ENCODE results near the gene ARHGAP8. TPM values are rescaled to one million over a fixed set of nuclear protein-coding genes. Genes with fewer than 3 reads are reported as not detected.
"Not testable (repeated sequence)": the region's sequence is repeated elsewhere in the genome, so short reads cannot be mapped to it uniquely, and the experiment has no call there.

The ARHGAP8 gene
- total RNA-seq, 1 donor from 2014 or later: 5.3 TPM

- DNase-seq (ENCODE audit: low spot score): no peak
Observed at GRCh38 chr22:44825310-44826150, 73.2 kb downstream of the ARHGAP8 start.

DNA sequence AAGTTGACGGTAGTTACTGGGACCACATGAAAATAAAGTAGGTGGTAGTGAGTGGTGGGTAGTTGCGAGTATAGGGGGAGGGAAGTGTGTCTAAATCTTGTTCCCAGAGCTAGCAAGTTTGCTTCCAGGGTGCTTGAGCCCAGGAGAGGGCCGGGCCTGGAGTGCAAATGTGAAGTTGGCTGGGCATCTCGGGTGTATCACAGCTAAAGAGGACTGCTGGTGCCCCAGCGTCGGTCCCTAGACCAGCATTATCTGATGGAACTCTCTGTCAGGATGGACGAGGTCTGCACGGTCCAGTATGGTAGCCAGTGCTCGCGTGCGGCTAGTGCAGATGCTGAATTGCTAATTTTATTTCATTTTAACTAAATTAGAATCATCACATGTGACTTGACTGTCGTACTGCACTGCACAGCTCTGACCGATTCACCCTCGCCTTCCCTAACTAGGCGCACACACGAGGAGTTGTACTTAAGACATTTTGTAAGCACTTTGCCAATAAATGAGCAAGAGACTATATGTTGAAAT is 75.4 kb downstream of the ARHGAP8 start:
- DNase-seq (ENCODE audit: low spot score): no peak

GRCh38 chr22:44828193-44828592 is 75.8 kb downstream of the ARHGAP8 start:
- DNase-seq (ENCODE audit: low spot score): no peak

DNA sequence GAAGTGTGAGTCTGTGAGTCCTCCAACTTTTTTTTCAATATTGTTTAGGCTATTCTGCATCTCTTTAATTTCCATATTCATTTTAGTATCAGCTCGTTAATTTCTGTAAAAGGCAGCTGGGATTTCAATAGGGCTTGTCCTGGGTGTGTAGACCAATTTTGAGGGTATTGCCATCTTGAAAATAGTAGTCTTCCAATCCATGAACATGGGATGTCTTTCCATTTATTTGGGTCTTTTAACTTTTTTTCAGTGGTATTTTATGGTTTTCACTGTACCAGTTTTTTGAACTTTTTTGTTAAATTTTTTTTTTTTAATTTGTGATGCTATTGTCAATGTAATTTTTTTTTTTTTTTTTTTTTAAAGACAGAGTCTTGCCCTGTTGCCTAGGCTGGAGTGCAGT is 79.5 kb downstream of the ARHGAP8 start:
- no peak for DNase-seq (ENCODE audit: low spot score)

- no peak for DNase-seq (ENCODE audit: low spot score)
Observed at GRCh38 chr22:44834065-44834464, 81.7 kb downstream of the ARHGAP8 start.

DNA sequence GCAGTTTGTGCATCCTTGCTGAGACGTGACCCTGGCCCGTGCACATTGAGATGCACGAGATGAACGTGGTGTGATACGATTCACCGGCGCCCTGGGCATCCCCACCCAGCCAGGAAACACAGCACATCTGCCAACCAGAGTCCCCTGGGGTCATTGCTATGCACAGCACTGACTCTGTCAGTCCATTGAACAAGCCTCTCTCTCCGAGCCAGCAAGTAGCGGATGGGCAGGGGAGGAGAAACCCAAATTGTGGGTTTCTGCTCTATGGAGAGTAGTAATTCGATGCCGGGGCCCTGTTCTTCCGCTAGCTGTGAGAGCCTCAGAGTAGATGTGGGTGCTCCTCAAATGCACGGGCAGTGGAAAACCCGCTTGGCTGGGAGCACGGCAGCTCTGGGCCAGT is 85.1 kb downstream of the ARHGAP8 start:
- DNase-seq (ENCODE audit: low spot score): no peak

- DNase-seq (ENCODE audit: low spot score): no peak
Observed at GRCh38 chr22:44838316-44839016, 86.1 kb downstream of the ARHGAP8 start.

DNA sequence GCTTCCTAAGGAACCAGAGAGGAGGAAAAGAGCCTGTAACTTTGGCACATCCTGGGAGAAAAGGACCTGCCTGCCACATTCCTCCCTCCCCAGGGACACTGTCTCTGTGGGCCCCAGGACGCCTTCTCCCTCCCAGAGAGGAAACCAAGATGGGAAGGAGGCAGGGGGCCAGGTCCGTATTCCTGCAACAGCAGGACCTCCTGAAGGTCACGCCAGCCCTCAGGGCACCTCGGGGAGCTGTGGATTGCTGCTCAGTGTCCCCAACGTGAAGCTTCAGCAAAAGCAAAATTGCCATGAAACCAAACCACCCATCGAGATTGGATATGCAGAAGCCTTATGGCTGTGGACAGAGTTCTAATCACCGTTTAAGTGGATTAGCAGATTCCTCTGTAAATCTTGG is 86.7 kb downstream of the ARHGAP8 start:
- no peak for DNase-seq (ENCODE audit: low spot score)

DNA sequence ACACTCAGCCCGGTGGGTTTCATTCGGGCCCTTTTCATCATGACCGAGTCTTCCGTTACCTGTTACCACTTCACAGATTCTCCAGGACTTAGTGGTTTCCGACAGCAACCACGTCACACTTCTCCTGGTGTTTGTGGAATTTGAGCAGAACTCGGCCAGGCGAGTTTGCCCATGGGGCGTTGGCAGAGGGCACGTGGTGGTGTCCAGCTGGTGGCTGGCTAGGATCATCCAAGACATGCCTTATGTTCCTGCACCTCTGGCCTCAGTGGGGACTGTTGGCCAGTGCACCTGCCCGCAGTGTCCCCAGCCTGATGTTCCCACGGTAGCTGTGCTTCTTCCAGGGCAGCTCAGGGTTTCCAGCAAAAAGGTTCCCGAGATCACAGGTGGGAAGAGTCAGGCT is 87.3 kb downstream of the ARHGAP8 start:
- no peak for DNase-seq (ENCODE audit: low spot score)

GRCh38 chr22:44840611-44841322 is 88.4 kb downstream of the ARHGAP8 start:
- DNase-seq (ENCODE audit: low spot score): no peak

- DNase-seq (ENCODE audit: low spot score): no peak
Observed at GRCh38 chr22:44842417-44842816, 90.0 kb downstream of the ARHGAP8 start.

GRCh38 chr22:44845191-44845590 is 92.8 kb downstream of the ARHGAP8 start:
- no peak for DNase-seq (ENCODE audit: low spot score)

DNA sequence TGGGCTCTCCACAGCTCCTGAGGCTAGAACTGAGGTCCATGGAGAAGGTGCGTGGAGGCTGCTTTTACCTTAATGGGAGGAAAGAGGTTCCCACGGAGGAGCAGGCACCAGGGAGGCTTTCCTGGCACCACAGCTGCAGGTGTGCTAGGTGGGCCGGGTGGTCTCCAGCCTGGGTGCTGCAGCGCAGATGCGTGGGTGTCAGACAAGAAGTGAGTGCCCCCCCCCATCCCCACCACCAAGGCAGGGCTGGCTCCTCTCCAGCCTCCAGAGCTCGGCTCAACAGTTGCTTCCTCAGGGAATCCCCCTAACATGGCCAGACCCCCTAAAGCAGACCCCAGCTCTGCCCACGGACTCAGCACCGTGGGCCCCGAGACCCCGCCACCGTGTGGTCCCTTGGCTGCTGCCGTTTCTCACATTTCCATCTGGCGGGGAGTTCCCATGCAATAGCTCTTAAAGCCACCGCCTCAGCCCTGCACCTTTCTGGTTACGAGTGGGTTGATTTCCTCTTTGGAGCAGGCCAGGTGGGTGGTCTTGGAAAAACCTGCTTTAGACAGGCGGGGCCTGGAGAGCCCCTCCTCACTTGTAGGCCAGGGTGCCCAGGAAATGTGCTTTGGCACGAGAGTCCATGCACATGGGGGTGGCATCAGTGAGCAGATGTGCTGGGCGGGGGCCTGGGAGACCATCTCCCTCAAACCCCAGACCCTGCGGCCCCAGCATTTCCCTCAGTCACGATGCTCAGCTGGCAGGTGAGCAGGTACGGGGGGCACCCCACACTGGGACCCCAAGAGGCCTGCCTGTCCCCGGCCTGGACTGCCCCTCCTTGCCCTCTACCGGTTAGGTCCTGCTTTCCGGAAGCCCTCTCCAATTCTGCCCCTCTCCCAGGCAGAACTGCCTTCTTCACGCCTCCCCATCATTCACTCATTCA is 93.7 kb downstream of the ARHGAP8 start:
- no peak for DNase-seq (ENCODE audit: low spot score)

GRCh38 chr22:44846726-44847275 is 94.4 kb downstream of the ARHGAP8 start:
- DNase-seq (ENCODE audit: low spot score): no peak

DNA sequence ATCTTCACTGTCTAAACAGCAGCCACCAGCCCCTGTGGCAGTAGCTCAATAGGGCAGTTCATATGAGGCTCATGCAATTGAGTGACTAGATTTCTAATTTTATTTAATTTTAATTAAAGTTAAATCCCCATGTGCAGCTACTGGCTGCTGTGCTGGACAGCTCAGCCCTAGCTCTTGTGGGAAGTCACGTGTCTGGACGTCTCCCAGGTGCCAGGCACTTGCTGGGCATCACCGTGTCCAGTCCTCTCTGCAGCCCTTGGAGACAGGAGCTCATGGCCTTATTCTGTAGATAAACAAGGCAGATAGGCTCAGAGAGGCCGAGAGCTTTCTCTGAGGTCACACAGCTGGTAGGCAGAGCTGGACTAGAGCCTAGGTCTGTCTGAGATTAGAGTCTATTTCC is 95.0 kb downstream of the ARHGAP8 start:
- no peak for DNase-seq (ENCODE audit: low spot score)

- no peak for DNase-seq (ENCODE audit: low spot score)
Observed at GRCh38 chr22:44847892-44848291, 95.5 kb downstream of the ARHGAP8 start.

DNA sequence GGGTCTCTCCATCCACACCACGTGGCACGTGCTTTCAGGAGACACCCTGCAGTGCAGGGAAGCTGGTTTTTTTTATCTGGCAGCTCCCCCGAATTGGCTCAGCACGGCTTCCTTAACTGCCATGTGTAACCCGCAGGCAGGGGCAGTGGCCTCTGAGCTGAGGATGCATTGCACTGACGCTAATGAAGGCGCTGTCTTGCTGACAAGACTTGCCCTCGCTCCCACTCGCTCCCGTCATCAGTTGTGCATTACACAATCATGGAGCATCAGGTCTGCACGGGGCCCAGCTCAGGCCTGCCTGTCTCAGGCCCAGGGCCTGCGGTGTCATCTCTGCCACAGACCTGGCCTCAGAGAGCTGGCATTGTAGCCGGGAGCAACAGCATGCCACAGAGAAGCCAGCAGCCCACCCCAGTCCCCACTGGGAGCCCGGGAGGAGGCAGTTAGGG is 95.9 kb downstream of the ARHGAP8 start:
- no peak for DNase-seq (ENCODE audit: low spot score)

DNA sequence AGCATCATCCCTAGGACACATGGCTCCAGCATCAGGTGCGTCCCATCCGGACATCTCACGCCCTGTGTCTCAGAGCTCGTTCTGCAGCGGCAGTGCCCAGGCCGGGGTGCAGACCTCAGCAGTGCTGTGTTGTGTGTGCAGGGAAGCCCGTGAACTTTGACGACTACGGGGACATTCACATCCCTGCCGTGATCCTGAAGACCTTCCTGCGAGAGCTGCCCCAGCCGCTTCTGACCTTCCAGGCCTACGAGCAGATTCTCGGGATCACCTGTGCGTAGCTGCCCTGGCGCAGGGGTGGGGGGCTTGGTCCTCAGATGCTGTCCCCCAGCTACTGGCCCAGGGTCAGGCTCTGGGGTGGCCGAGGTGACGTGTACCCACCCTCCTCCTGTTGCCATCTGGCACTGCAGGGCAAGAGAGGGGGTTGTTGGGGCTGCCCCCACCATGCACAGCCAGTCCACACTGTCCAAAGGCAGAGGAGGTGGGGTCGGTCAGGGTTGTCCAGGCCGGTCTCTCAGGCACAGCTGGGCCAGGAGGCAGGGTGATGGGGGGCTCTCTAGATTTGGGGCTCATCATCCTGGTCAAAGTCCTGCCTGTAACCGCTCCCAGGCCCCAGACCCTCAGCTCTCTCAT is 96.5 kb downstream of the ARHGAP8 start:
- no peak for DNase-seq (ENCODE audit: low spot score)

DNA sequence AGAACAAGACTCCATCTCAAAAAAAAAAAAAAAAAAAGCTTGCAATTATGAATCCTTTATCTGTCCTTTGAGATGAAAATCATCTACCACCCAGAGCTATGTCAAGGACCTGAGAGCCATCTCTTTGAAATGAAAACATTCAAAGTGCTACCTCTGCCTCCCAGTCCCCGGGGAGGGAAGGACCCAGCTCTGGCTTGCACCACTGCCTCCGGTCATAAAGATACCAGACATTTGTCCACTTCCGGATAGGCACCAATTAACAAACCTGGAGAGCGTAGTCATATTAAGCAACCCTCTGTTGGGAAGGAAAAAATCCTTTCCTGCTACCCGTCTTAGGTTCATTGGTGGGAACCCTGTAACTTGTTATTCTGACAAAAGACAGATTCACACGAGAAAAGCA is 98.6 kb downstream of the ARHGAP8 start:
- DNase-seq (ENCODE audit: low spot score): no peak

DNA sequence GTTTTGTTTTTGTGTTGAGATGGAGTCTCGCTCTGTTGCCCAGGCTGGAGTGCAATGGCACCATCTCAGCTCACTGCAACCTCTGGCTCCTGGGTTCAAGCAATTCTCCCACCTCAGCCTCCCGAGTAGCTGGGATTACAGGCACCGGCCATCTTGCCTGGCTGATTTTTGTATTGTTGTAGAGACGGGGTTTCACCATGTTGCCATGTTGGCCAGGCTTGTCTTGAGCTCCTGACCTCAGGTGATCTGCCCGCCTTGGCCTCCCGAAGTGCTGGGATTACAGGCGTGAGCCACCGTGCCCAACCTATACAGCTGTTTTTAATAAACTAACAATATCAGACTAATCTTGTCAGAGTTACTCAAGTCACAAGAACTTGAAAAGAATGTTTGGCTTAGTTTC is 102.3 kb downstream of the ARHGAP8 start:
- DNase-seq (ENCODE audit: low spot score): not testable (repeated sequence)

Data from umbilical cord (tissue), 2 donors.